GM21360 (cell line): ENCODE results near the gene KPNA6.

Experiments used
- ATAC-seq: cut with Tn5 transposase; IDR thresholded peaks from one replicate; pipeline ENCODE4 v1.9.1; 2021; ENCODE audit warnings: mild to moderate bottlenecking, moderate library complexity; ENCODE audit not compliant: unreplicated experiment

Gene KPNA6

GRCh38 chr1:32186077-32186476 is 78.2 kb downstream of the KPNA6 start:
- no peak for ATAC-seq

GRCh38 chr1:32186491-32186890 is 78.6 kb downstream of the KPNA6 start:
- no peak for ATAC-seq

DNA sequence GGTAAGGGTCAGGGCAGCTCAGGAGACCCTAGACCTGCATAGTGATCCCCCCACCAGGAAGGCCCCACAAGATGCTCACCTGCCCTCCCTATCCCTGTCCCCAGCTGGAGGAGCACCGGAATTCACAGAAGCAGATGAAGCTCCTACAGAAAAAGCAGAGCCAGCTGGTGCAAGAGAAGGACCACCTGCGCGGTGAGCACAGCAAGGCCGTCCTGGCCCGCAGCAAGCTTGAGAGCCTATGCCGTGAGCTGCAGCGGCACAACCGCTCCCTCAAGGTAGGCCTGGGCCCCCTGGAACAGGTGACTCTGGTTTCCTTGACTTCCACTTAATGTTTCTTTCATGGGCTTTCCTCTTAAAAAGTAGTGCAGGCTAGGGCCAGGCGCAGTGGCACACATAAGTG is 80.0 kb downstream of the KPNA6 start:
- no peak for ATAC-seq

DNA sequence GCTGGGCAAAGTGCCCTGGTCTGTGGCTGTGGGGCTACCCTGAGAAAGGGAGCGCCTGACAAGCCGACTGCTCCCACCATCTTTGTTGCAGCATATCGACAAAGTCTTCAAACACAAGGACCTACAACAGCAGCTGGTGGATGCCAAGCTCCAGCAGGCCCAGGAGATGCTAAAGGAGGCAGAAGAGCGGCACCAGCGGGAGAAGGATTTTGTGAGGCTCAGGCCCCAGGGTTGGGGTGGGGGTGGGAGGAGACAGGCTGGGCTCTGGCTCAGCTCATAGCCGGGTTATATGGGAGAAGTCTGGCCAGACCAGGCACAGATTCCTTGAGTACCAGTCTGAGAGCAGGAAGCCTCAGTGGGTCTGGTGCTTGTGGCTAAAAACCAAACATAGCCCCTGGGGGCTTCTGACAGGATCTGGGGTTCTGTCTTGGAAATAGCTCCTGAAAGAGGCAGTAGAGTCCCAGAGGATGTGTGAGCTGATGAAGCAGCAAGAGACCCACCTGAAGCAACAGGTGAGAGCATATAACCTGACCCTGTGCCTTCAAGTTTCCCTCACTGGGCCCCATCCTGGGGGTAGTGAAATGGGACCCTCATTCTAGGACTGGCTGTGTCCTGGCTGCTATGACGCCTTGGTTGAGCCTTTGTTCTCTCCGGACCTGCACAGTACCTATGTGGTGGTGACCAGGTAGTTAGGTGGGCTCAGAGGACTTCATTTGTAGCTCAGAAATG is 84.5 kb downstream of the KPNA6 start:
- ATAC-seq = no peak

GRCh38 chr1:32194984-32195383 is 87.1 kb downstream of the KPNA6 start:
- no peak for ATAC-seq

GRCh38 chr1:32195531-32195930 is 87.7 kb downstream of the KPNA6 start:
- ATAC-seq = no peak

- no peak for ATAC-seq
Measured at GRCh38 chr1:32195972-32196823, 88.3 kb downstream of the KPNA6 start.

DNA sequence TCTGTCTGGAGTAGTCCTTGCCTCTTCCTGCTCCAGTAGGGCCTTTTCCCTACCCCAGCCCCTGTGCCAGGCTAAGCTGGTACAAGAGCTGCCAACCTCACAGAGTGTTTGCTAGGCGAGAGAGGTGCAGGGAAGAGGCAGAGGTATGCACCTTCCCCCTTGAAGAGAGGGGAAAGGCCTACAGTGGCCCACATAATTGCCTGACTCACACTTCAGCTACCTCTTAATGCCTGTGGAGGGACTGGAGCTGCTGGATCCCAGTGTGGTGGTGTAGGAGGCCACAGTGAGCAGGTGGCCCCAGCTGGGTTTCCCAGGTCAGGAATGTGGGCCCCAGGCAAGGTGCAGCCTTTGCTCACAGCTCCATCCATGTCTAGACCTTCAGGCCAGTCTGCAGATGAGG is 89.2 kb downstream of the KPNA6 start:
- ATAC-seq = no peak

DNA sequence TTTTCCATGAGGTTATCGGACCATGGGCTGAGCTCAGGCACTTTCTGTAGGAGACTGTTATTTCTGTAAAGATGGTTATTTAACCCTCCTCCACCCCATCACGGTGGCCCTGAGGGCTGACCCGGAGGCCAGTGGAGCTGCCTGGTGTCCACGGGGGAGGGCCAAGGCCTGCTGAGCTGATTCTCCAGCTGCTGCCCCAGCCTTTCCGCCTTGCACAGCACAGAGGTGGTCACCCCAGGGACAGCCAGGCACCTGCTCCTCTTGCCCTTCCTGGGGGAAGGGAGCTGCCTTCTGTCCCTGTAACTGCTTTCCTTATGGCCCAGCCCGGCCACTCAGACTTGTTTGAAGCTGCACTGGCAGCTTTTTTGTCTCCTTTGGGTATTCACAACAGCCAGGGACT is 90.0 kb downstream of the KPNA6 start:
- no peak for ATAC-seq

GRCh38 chr1:32198237-32199042 is 90.6 kb downstream of the KPNA6 start:
- ATAC-seq = no peak

- ATAC-seq = no peak
Measured at GRCh38 chr1:32199043-32199716, 91.3 kb downstream of the KPNA6 start.

GRCh38 chr1:32199717-32200072 is 91.8 kb downstream of the KPNA6 start:
- ATAC-seq = no peak

- ATAC-seq = no peak
Measured at GRCh38 chr1:32200226-32201010, 92.6 kb downstream of the KPNA6 start, which contains the start of gene CCDC28B. CCDC28B (plus strand) TSS chr1:32200595; CDS start chr1:32201936, 1,341 bp downstream.

DNA sequence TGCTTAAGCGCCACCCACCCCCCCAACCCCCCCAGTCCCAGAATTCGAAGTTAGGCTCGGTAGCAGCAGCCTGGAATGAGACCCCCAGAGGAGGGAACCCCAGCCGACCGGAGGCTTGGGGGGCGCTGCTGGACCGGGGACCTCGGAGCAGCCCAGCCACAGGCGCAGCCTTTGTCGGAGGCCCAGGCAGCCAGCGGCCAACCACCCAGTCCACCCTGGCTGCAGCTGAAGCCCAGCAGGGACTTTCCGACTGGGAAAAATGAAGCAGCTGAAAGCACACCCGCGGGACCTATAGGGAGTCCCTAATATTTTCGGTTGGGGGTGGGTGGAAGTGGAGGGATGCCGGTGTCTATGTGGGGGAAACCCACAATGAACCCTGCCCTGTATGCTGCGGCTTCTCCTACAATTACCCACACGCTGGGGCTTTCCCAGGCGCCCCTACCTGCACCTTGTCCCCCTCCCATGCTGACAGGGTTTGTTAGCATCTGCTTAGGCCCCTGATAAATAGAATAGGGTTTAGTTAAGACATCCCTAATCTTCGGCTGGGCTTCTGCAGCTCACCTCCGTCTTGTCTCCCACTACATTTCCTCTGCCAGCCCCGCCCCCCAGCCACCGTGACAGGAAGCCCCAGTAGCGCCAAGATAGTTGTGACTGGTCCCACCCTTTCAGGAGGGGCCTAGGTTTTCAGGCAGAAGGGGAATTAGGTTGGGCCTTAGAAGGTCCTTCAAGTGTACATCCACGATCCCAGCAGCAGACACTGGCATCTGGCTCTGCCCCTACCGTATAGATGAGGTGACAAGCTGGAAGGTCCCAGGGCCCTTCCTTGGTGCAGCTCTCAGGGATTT is 93.4 kb downstream of the KPNA6 start:
- ATAC-seq = no peak

DNA sequence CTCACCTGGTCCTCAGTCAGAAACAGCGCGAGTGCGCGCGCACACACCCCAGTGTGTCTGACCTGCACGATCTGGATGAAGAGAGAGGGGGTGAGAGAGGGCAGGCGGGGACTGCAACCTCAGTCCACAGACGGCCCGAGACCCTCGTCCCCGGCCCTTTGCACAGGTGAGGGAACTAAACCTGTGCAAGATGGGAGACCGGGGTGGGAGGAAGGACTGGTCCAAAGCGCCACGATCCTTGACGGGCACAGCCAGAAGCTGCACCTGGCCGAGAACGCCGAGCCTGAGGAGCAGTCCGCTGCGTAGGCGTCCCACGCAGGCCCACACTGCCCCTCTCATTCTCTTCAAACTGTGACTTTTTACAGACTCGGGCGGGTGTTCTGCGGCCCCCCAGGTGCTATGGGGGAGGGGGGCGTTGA is 97.1 kb downstream of the KPNA6 start:
- ATAC-seq = no peak

GRCh38 chr1:32205401-32206370 is 97.8 kb downstream of the KPNA6 start, which contains the start of gene IQCC:
IQCC (plus strand) TSS chr1:32205671; CDS start chr1:32205682, 11 bp downstream.
- peak; percentile 52 for ATAC-seq

- ATAC-seq = no peak
Measured at GRCh38 chr1:32208469-32208868, 100.6 kb downstream of the KPNA6 start.

DNA sequence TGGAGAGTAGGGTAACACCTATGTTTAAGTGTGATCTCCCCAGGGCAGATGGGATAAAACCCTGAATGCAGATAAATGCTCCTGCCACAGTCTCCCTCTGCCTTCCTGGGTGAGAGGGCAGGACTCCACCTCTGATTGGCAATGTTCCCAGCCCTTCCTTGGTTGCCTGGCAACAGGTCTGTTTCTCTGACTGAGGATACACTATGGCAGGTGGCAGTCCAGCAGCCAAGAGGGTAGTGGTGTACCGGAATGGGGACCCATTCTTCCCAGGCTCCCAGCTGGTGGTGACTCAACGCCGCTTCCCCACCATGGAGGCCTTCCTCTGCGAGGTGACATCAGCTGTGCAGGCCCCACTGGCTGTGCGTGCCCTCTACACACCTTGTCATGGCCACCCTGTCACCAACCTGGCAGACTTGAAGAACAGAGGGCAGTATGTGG is 101.1 kb downstream of the KPNA6 start, which contains the start of gene DCDC2B:
Gene DCDC2B (plus strand): TSS at position 199 of the 438 bp plus-strand sequence. CDS start 5 bp downstream, at position 204.
- no peak for ATAC-seq
